ENCODE measurements around the gene TCERG1L.

TCERG1L gene

GRCh38 chr10:131043039-131043691 lies 268.4 kb downstream of the TCERG1L start:
- DNase-seq (ENCODE audit: low read depth): no peak
- H3K4me3 ChIP-seq (ENCODE audit: control insufficient read depth, low read depth, low read length): no peak overlapping the region
- TF ChIP-seq, protein P1, sequence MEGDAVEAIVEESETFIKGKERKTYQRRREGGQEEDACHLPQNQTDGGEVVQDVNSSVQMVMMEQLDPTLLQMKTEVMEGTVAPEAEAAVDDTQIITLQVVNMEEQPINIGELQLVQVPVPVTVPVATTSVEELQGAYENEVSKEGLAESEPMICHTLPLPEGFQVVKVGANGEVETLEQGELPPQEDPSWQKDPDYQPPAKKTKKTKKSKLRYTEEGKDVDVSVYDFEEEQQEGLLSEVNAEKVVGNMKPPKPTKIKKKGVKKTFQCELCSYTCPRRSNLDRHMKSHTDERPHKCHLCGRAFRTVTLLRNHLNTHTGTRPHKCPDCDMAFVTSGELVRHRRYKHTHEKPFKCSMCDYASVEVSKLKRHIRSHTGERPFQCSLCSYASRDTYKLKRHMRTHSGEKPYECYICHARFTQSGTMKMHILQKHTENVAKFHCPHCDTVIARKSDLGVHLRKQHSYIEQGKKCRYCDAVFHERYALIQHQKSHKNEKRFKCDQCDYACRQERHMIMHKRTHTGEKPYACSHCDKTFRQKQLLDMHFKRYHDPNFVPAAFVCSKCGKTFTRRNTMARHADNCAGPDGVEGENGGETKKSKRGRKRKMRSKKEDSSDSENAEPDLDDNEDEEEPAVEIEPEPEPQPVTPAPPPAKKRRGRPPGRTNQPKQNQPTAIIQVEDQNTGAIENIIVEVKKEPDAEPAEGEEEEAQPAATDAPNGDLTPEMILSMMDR (conservative IDR thresholded peaks at IDR 0.05; ENCODE audit: control insufficient read depth, insufficient read depth, low read depth, low read length): no peak

All from fibroblast of mammary gland (primary cell).